Cardiac septum (tissue), 1 donor: ENCODE measurements around the gene IMPDH1. TPM values are rescaled to one million over a fixed set of nuclear protein-coding genes. Genes with fewer than 3 reads are reported as not detected.
A peak's percentile ranks its signal among the peaks of the same experiment; 100 is the strongest.

Experiments
- DNase-seq: peaks from one replicate; pipeline ENCODE4 v3.0.0-alpha.2; 2020; ENCODE audit warnings: low spot score
- intact Hi-C: fragments of 100-400 bp; cut with DNase I; formaldehyde crosslinking; loops from one replicate; pipeline ENCODE4 v1.14.0; 2022
- total RNA-seq: library from RNA; stranded (reverse); fragmentation: NEBNext Ultra II Directional; extraction: Animal tissue kit (Norgen Biotek cat#: 25700); gene quantifications from one replicate; pipeline ENCODE4 v1.2.1, GENCODE V29; 2021
- donor health status: DM: no; HTN: no; CAD: no.

The IMPDH1 gene
- total RNA-seq, 1 donor from 2014 or later, result 22.2 TPM

- intact Hi-C loops, result no loop called here
- DNase-seq, result no peak
These were observed 17.1 kb downstream of the IMPDH1 start for GRCh38 chr7:128392446-128393327.

- DNase-seq, result no peak
- intact Hi-C loops, result no loop called here
These were observed 18.0 kb downstream of the IMPDH1 start for GRCh38 chr7:128391805-128392204.

- DNase-seq, result no peak
These were observed 18.8 kb downstream of the IMPDH1 start for GRCh38 chr7:128390871-128391565.

GRCh38 chr7:128389618-128390329, 20.0 kb downstream of the IMPDH1 start:
- no peak for DNase-seq
- intact Hi-C loops, result no loop called here

More at GRCh38 chr7:128390871-128391565, 18.8 kb downstream of the IMPDH1 start:
- intact Hi-C loops, result no loop called here

GRCh38 chr7:128389085-128389617, 20.6 kb downstream of the IMPDH1 start:
- intact Hi-C loops, result no loop called here
- DNase-seq, result no peak

- DNase-seq, result no peak
- intact Hi-C loops, result no loop called here
These were observed 21.7 kb downstream of the IMPDH1 start for GRCh38 chr7:128388145-128388485.

- peak; percentile 88 for DNase-seq
- intact Hi-C loops, result loop anchor here (1.0 to 2.0 kb wide), 2 partner anchors 35 to 39 kb away; no protein-coding TSS in a partner anchor
These were observed 22.3 kb downstream of the IMPDH1 start for GRCh38 chr7:128387216-128388144.

- intact Hi-C loops, result loop anchor here (2.0 kb wide), 1 partner anchor 37 kb away; no protein-coding TSS in a partner anchor
These were observed 23.5 kb downstream of the IMPDH1 start for GRCh38 chr7:128385988-128386925.

GRCh38 chr7:128384726-128385125, 25.1 kb downstream of the IMPDH1 start:
- DNase-seq, result no peak
- intact Hi-C loops, result no loop called here

More at GRCh38 chr7:128385988-128386925, 23.5 kb downstream of the IMPDH1 start:
- no peak for DNase-seq

GRCh38 chr7:128383776-128384175, 26.0 kb downstream of the IMPDH1 start:
- intact Hi-C loops, result no loop called here
- no peak for DNase-seq

GRCh38 chr7:128381161-128381821, 28.5 kb downstream of the IMPDH1 start:
- intact Hi-C loops, result no loop called here
- DNase-seq, result no peak

- DNase-seq, result no peak
- intact Hi-C loops, result no loop called here
These were observed 29.2 kb downstream of the IMPDH1 start for GRCh38 chr7:128380483-128381106.

- intact Hi-C loops, result no loop called here
- DNase-seq, result no peak
These were observed 29.8 kb downstream of the IMPDH1 start for GRCh38 chr7:128379900-128380479.

- DNase-seq, result no peak
- intact Hi-C loops, result no loop called here
These were observed 31.1 kb downstream of the IMPDH1 start for GRCh38 chr7:128378637-128379036.

- intact Hi-C loops, result no loop called here
- no peak for DNase-seq
These were observed 33.7 kb downstream of the IMPDH1 start for GRCh38 chr7:128376077-128376476.

- no peak for DNase-seq
- intact Hi-C loops, result no loop called here
These were observed 35.7 kb downstream of the IMPDH1 start for GRCh38 chr7:128374041-128374440.
